HCT116 (cell line): ENCODE results near the gene TMC1. TPM values are rescaled to one million over a fixed set of nuclear protein-coding genes. Genes with fewer than 3 reads are reported as not detected.

Source experiments
- ATAC-seq: fragments of 200-7000 bp; cut with Tn5 transposase; 2 replicates; pipeline ENCODE4 v1.9.1; 2020; ENCODE audit warnings: mild to moderate bottlenecking, moderate library complexity
- BruUV-seq: library from RNA; stranded (reverse); fragments of 400-500 nt; replicated peaks from 2 replicates; lab custom pipeline; 2021; lab: Mats Ljungman, UMichigan
- CTCF ChIA-PET: fragments of 300-600 bp; sonication (Branson Sonifier 250); formaldehyde crosslinking; loops from one replicate; lab custom pipeline; 2021; ENCODE audit warnings: antibody characterized with exemption; lab: Charles Lee
- POLR2A ChIA-PET: fragments of 300-600, 350-600 bp; sonication (Branson Sonifier 250); formaldehyde crosslinking; loops from one replicate; lab custom pipeline; 2021; ENCODE audit warnings: antibody characterized with exemption; lab: Charles Lee
- RAD21 ChIA-PET, 2 experiments: fragments of 300-600 bp; sonication (Branson Sonifier 250); formaldehyde crosslinking; loops; one replicate each; lab custom pipeline; 2023; ENCODE audit warnings: low total read pairs in 2 of 2; ENCODE audit not compliant: uncharacterized antibody in 2 of 2, unreplicated experiment in 2 of 2, low non-redundant PET in 1 of 2; lab: Charles Lee
- DNase-seq: peaks from one replicate; pipeline ENCODE4 v3.0.0-alpha.2; 2010; ENCODE audit warnings: low read depth, low spot score
- H2AFZ ChIP-seq: fragments of 200-600 bp; shearing (Covaris generic), sonication (generic); 2 replicates; pipeline ENCODE4 v1.6.1; 2017; ENCODE audit warnings: low read depth, mixed run types, mixed read lengths, antibody characterized with exemption, low read length; ENCODE audit not compliant: poor library complexity, severe bottlenecking
- H3K27ac ChIP-seq: 2 replicates; pipeline ENCODE4 v1.5.1; 2012; ENCODE audit warnings: low read depth, low read length
- H3K27me3 ChIP-seq: fragments of 200-600 bp; sonication (generic); 2 replicates; pipeline ENCODE4 v1.6.1; 2016; ENCODE audit warnings: mixed run types, low read length, mixed read lengths; ENCODE audit not compliant: insufficient read depth
- H3K36me3 ChIP-seq, 2 experiments: fragments of 200-500 bp in 1 of 2; fragments of 200-600 bp in 1 of 2; sonication (Bioruptor generic) in 1 of 2; sonication (generic) in 1 of 2; 2 replicates each; pipeline versions ENCODE4 v1.5.1 to v1.6.1; 2014 to 2016; ENCODE audit warnings: low read length in 2 of 2, inconsistent platforms in 1 of 2, mixed read lengths in 1 of 2, mixed run types in 1 of 2; ENCODE audit not compliant: insufficient read depth in 2 of 2, control insufficient read depth in 1 of 2
- H3K4me1 ChIP-seq, 2 experiments: fragments of 200-600 bp in 1 of 2; sonication (generic) in 1 of 2; 2 replicates each; pipeline versions ENCODE4 v1.5.1 to v1.6.1; 2012 to 2017; ENCODE audit warnings: low read length in 2 of 2, inconsistent platforms in 1 of 2, mild to moderate bottlenecking in 1 of 2, mixed read lengths in 1 of 2, mixed run types in 1 of 2, moderate library complexity in 1 of 2; ENCODE audit not compliant: insufficient read depth in 2 of 2, control insufficient read depth in 1 of 2
- H3K4me2 ChIP-seq: fragments of 200-600 bp; sonication (generic); 2 replicates; pipeline ENCODE4 v1.6.1; 2017; ENCODE audit warnings: mixed run types, low read length, mixed read lengths
- H3K4me3 ChIP-seq, 2 experiments: fragments of 200-600 bp in 1 of 2; sonication (generic) in 1 of 2; replicated peaks in 1 of 2; 2 replicates each; pipeline ENCODE4 v1.5.1; 2011 to 2016; ENCODE audit warnings: low read length in 2 of 2, control low read depth in 1 of 2, low read depth in 1 of 2, mild to moderate bottlenecking in 1 of 2, mixed read lengths in 1 of 2, mixed run types in 1 of 2
- H3K79me2 ChIP-seq: fragments of 200-600 bp; sonication (generic); 2 replicates; pipeline ENCODE4 v1.6.1; 2017; ENCODE audit warnings: mild to moderate bottlenecking, mixed run types, low read length, moderate library complexity, mixed read lengths; ENCODE audit not compliant: insufficient read depth
- H3K9ac ChIP-seq: fragments of 200-600 bp; sonication (generic); 2 replicates; pipeline ENCODE4 v1.6.1; 2016; ENCODE audit warnings: low read length, mixed read lengths
- H3K9me2 ChIP-seq: fragments of 200-600 bp; sonication (generic), shearing (Covaris generic); 2 replicates; pipeline ENCODE4 v1.6.1; 2017; ENCODE audit warnings: mixed run types, mild to moderate bottlenecking, moderate library complexity; ENCODE audit not compliant: insufficient read depth
- H3K9me3 ChIP-seq, 2 experiments: fragments of 200-500 bp in 1 of 2; fragments of 200-600 bp in 1 of 2; sonication (Bioruptor generic) in 1 of 2; sonication (generic) in 1 of 2; 2 replicates each; pipeline ENCODE4 v1.6.1; 2014 to 2017; ENCODE audit warnings: low read length in 2 of 2, mixed read lengths in 2 of 2, inconsistent platforms in 1 of 2, low read depth in 1 of 2, mild to moderate bottlenecking in 1 of 2, mixed run types in 1 of 2, moderate library complexity in 1 of 2; ENCODE audit not compliant: control insufficient read depth in 1 of 2, insufficient read depth in 1 of 2
- H4K20me1 ChIP-seq: fragments of 200-600 bp; sonication (generic), shearing (Covaris generic); 2 replicates; pipeline ENCODE4 v1.6.1; 2017; ENCODE audit warnings: mixed run types, mild to moderate bottlenecking, moderate library complexity; ENCODE audit not compliant: insufficient read depth
- CTCF ChIP-seq, 3 experiments: fragments of 200-600 bp in 1 of 3; sonication (generic) in 1 of 3; IDR thresholded peaks in 2 of 3; conservative IDR thresholded peaks in 1 of 3; 2 replicates each; pipeline ENCODE4 v1.5.1; 2012 to 2017; ENCODE audit warnings: low read depth in 2 of 3, low read length in 2 of 3, antibody characterized with exemption in 1 of 3, borderline replicate concordance in 1 of 3, control low read depth in 1 of 3, mild to moderate bottlenecking in 1 of 3, mixed read lengths in 1 of 3, mixed run types in 1 of 3, moderate library complexity in 1 of 3; ENCODE audit not compliant: insufficient read depth in 1 of 3
- MAX ChIP-seq: IDR thresholded peaks from 2 replicates; pipeline ENCODE4 v1.6.1; 2012
- POLR2AphosphoS5 ChIP-seq: IDR thresholded peaks from 2 replicates; pipeline ENCODE4 v1.6.1; 2011; ENCODE audit warnings: mild to moderate bottlenecking, low read depth, low read length, moderate library complexity
- RAD21 ChIP-seq: IDR thresholded peaks from 2 replicates; pipeline ENCODE4 v1.6.1; 2012; ENCODE audit warnings: low read depth, mild to moderate bottlenecking
- YY1 ChIP-seq: IDR thresholded peaks from 2 replicates; pipeline ENCODE4 v1.6.1; 2011; ENCODE audit warnings: low read length, low read depth, moderate library complexity, mild to moderate bottlenecking; ENCODE audit not compliant: insufficient replicate concordance; ENCODE audit errors: extremely low read depth
- ZBTB33 ChIP-seq: IDR thresholded peaks from 2 replicates; pipeline ENCODE4 v1.6.1; 2011; ENCODE audit warnings: mild to moderate bottlenecking, low read length, moderate library complexity; ENCODE audit not compliant: insufficient replicate concordance; ENCODE audit errors: extremely low read depth
- intact Hi-C: fragments of 100-400 bp; cut with micrococcal nuclease; formaldehyde crosslinking; loops from 2 replicates; pipeline ENCODE4 v1.10.0; 2022
- total RNA-seq: library from RNA; stranded (reverse); gene quantifications from one replicate; pipeline ENCODE4 v1.2.1, GENCODE V29; 2021; ENCODE audit not compliant: unreplicated experiment

Gene TMC1
- total RNA-seq, 1 experiment from 2014 or later = 0.57 TPM

GRCh38 chr9:72599874-72600534 lies 78.6 kb downstream of the TMC1 start:
- no peaks in the 10 kb centered on the region for H3K4me1 ChIP-seq
- no peak overlapping the region for H3K9ac ChIP-seq
- ChIA-PET CTCF (interaction anchor here (1.5 kb wide), 1 partner anchor 319 kb away, joined by 5 read pairs; no protein-coding TSS in a partner anchor), RAD21 (no interaction called here), POLR2A (interaction anchor here (1.1 kb wide), 1 partner anchor 235 kb away, joined by 5 read pairs; the partner anchor contains the start of gene ZFAND5)
- no peak overlapping the region for H3K27ac ChIP-seq
- no peak overlapping the region for H3K4me3 ChIP-seq
- no peak for TF ChIP-seq POLR2AphosphoS5
- TF ChIP-seq MAX = no peak
- peak; percentile 42 for TF ChIP-seq RAD21
- no peak for TF ChIP-seq ZBTB33
- no peak for TF ChIP-seq YY1
- TF ChIP-seq CTCF (IDR thresholded peaks at IDR 0.05 in 2 of 3, conservative IDR thresholded peaks at IDR 0.05 in 1 of 3; ENCODE audit: borderline replicate concordance in 1 of 3, insufficient read depth in 1 of 3, low read depth in 2 of 3, low read length in 2 of 3) = 0 out of 6 replicates have a peak, but pooled peaks of 1 of the 3 experiments have one; percentile 10
- no TSS peak for BruUV-seq
- no peak for ATAC-seq
- H2AFZ ChIP-seq = no peak overlapping the region
- no peak overlapping the region for H3K4me2 ChIP-seq
- no peaks in the 10 kb centered on the region for H3K9me3 ChIP-seq
- no peaks in the 10 kb centered on the region for H3K9me2 ChIP-seq
- H4K20me1 ChIP-seq = no peaks in the 10 kb centered on the region
- no peak for DNase-seq
- no peaks in the 10 kb centered on the region for H3K79me2 ChIP-seq
- no peaks in the 10 kb centered on the region for H3K27me3 ChIP-seq
- no peaks in the 10 kb centered on the region for H3K36me3 ChIP-seq
- intact Hi-C loops = no loop called here
